ENCODE measurements around the gene SH3D19. TPM values are rescaled to one million over a fixed set of nuclear protein-coding genes. Genes with fewer than 3 reads are reported as not detected.

SH3D19 gene
- total and polyA plus RNA-seq, 2 of the 4 experiments (the other 2 are of a cell fraction): 14.4 to 27.2 TPM

DNA sequence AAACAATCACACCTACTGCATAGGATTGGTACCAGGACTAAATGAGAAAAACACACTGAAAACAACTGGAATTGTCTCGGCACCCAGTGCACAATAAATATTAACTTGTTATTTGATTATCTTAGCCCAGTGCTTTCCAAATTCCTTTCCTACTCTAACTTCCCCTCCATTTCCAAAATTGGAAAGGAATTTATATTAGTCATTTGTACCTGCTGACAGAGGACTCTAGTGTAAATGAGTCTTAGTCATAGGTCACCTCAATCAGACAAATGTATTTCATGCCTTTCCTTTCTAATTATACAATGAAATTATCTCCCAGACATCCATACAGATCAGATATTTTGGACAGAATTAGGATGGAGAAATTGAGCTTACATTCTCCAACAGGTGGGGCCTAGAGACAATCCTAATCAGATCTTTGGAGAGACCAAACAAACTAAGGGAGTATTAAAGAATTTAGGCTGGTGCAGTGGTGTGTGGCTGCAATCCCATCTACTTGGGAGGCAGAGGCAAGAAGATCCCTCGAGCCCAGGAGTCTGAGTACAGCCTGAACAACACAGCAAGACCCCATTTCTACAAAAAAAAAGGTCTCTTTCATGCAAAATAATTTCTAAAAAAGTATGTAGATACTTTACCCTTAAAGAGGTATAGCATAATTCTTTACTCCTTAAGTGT lies 10.1 kb downstream of the SH3D19 start (continued):
- no peak for TF ChIP-seq FOS (IDR thresholded peaks at IDR 0.05; ENCODE audit: low read depth, low read length)

GRCh38 chr4:151314479-151314878 lies 10.9 kb downstream of the SH3D19 start:
- Histone ChIP-seq H3K9me3 (ENCODE audit: control insufficient read depth, insufficient read depth, low read length) (no peaks in the 10 kb centered on the region), H3K14ac (replicated peaks; ENCODE audit: low read depth, low read length) (peak overlapping the region; percentile 81; the same call in 1 of the 2 replicates), H3K79me1 (ENCODE audit: low read depth in 1 of 2, low read length in 2 of 2) (peaks cover 7 to 10% of the 10 kb centered on the region in 2 experiments; a peak in 2 of 4 replicates), H4K5ac (ENCODE audit: low read depth, low read length) (no peak overlapping the region), H3K27ac (ENCODE audit: insufficient read depth, low read length) (no peak overlapping the region), H2AK5ac (ENCODE audit: low read depth, low read length) (peak overlapping the region; percentile 48; the same call in 1 of the 2 replicates), H3K4me3 (ENCODE audit: insufficient read depth, low read depth, low read length) (no peak overlapping the region), H3K9me1 (ENCODE audit: insufficient read depth, low read length) (peaks cover 11% of the 10 kb centered on the region), H3K36me3 (ENCODE audit: control insufficient read depth, insufficient read depth, low read length) (no peaks in the 10 kb centered on the region), H3K27me3 (ENCODE audit: control insufficient read depth, insufficient read depth, low read length) (no peaks in the 10 kb centered on the region), H2AFZ (replicated peaks; ENCODE audit: low read length, poor library complexity) (no peak overlapping the region), H4K8ac (ENCODE audit: low read depth in 2 of 2, low read length in 2 of 2) (peak overlapping the region in 1 of 2 experiments; percentile 19; a peak in 1 of 4 replicates), H2AK9ac (replicated peaks; ENCODE audit: low read depth, low read length, poor library complexity) (no peak overlapping the region), H3K4me2 (ENCODE audit: low read depth, low read length) (no peak overlapping the region), H3K4me1 (ENCODE audit: control insufficient read depth, insufficient read depth, low read length) (peaks cover 4% of the 10 kb centered on the region), H4K20me1 (ENCODE audit: insufficient read depth, low read length) (no peaks in the 10 kb centered on the region), H2BK20ac (ENCODE audit: low read depth, low read length) (peak overlapping the region; percentile 91; the same call in 1 of the 2 replicates), H3K18ac (ENCODE audit: low read depth, low read length) (no peak overlapping the region), H3K56ac (ENCODE audit: extremely low read depth, insufficient read depth, low read length) (no peak overlapping the region), H2BK120ac (ENCODE audit: low read depth, low read length) (peak overlapping the region; percentile 87; the same call in 1 of the 2 replicates), H3K23ac (ENCODE audit: low read depth, low read length) (no peak overlapping the region), H3K9ac (ENCODE audit: low read depth, low read length) (no peak overlapping the region), H4K91ac (ENCODE audit: insufficient read depth, low read depth, low read length) (peak overlapping the region; percentile 32; the same call in 1 of the 2 replicates), H2BK15ac (ENCODE audit: low read depth, low read length) (peak overlapping the region; percentile 38; the same call in 1 of the 3 replicates), H3K4ac (ENCODE audit: low read depth, low read length) (peak overlapping the region; percentile 72; the same call in 1 of the 2 replicates), H2BK5ac (ENCODE audit: low read depth, low read length, poor library complexity, severe bottlenecking) (no peak overlapping the region)
- in situ Hi-C loops (cut with MboI; ENCODE audit: low sequenced_read_pairs) (no loop called here), intact Hi-C loops (cut with micrococcal nuclease) (no loop called here), dilution Hi-C loops (cut with HindIII; ENCODE audit: low sequenced_read_pairs, unreplicated experiment) (no loop called here)
- no peak for DNase-seq
- no CpG with 5 or more reads among the region's 1 CpG for WGBS, 2 experiments (ENCODE audit: extremely low coverage in 2 of 2, insufficient read length in 1 of 2)
- no peak for TF ChIP-seq RAD21 (IDR thresholded peaks at IDR 0.05; ENCODE audit: low read length)
- no peak for TF ChIP-seq CHD1 (IDR thresholded peaks at IDR 0.05; ENCODE audit: low read depth, low read length)
- no peak for TF ChIP-seq BHLHE40 (IDR thresholded peaks at IDR 0.05; ENCODE audit: low read depth, low read length)
- CTCF ChIA-PET: interaction anchor here (2.6 kb wide), 1 partner anchor 10 kb away, joined by 6 read pairs; no protein-coding TSS in a partner anchor
- no TSS peak for BruUV-seq (replicated peaks)
- POLR2A ChIA-PET (ENCODE audit: unreplicated experiment): no interaction called here
- no peak for ATAC-seq (ENCODE audit: low read depth)
